Measurements from ENCODE around the gene MFF. TPM values are rescaled to one million over a fixed set of nuclear protein-coding genes. Genes with fewer than 3 reads are reported as not detected.

The MFF gene
- total RNA-seq, 1 donor: 85.9 TPM

- no peak overlapping the region for H3K4me3 ChIP-seq (ENCODE audit: low read depth, low read length)
- no peak for TF ChIP-seq CTCF (IDR thresholded peaks at IDR 0.05; ENCODE audit: insufficient read depth, low read depth, low read length)
- no peak for DNase-seq (ENCODE audit: low read depth)
Observed at GRCh38 chr2:227341553-227341952, 16.5 kb downstream of the MFF start.

- no peak overlapping the region for H3K4me3 ChIP-seq (ENCODE audit: low read depth, low read length)
- no peak for TF ChIP-seq CTCF (IDR thresholded peaks at IDR 0.05; ENCODE audit: insufficient read depth, low read depth, low read length)
Observed at GRCh38 chr2:227344231-227344630, 19.2 kb downstream of the MFF start.

GRCh38 chr2:227347117-227347516 lies 22.1 kb downstream of the MFF start:
- no peak overlapping the region for H3K4me3 ChIP-seq (ENCODE audit: low read depth, low read length)
- DNase-seq (ENCODE audit: low read depth): no peak
- no peak for TF ChIP-seq CTCF (IDR thresholded peaks at IDR 0.05; ENCODE audit: insufficient read depth, low read depth, low read length)

More at GRCh38 chr2:227344231-227344630, 19.2 kb downstream of the MFF start:
- no peak for DNase-seq (ENCODE audit: low read depth)

- no peak for TF ChIP-seq CTCF (IDR thresholded peaks at IDR 0.05; ENCODE audit: insufficient read depth, low read depth, low read length)
- H3K4me3 ChIP-seq (ENCODE audit: low read depth, low read length): no peak overlapping the region
- no peak for DNase-seq (ENCODE audit: low read depth)
Observed at GRCh38 chr2:227348324-227348723, 23.3 kb downstream of the MFF start.

GRCh38 chr2:227349989-227350612 lies 25.1 kb downstream of the MFF start:
- TF ChIP-seq CTCF (IDR thresholded peaks at IDR 0.05; ENCODE audit: insufficient read depth, low read depth, low read length): no peak
- no peak overlapping the region for H3K4me3 ChIP-seq (ENCODE audit: low read depth, low read length)

GRCh38 chr2:227351639-227352038 lies 26.6 kb downstream of the MFF start:
- no peak for TF ChIP-seq CTCF (IDR thresholded peaks at IDR 0.05; ENCODE audit: insufficient read depth, low read depth, low read length)
- no peak for DNase-seq (ENCODE audit: low read depth)

More at GRCh38 chr2:227349989-227350612, 25.1 kb downstream of the MFF start:
- DNase-seq (ENCODE audit: low read depth): no peak

GRCh38 chr2:227360351-227360750 lies 35.3 kb downstream of the MFF start:
- no peak for DNase-seq (ENCODE audit: low read depth)
- no peak for TF ChIP-seq CTCF (IDR thresholded peaks at IDR 0.05; ENCODE audit: insufficient read depth, low read depth, low read length)
- no peak overlapping the region for H3K4me3 ChIP-seq (ENCODE audit: low read depth, low read length)

More at GRCh38 chr2:227351639-227352038, 26.6 kb downstream of the MFF start:
- H3K4me3 ChIP-seq (ENCODE audit: low read depth, low read length): no peak overlapping the region

All from fibroblast of villous mesenchyme (primary cell).